T-helper 1 cell treated with Interleukin-12 subunit alpha and Interleukin-12 subunit beta and Interleukin-4 antibody, amounts not matched to agents 30 ng/mL and 1 ng/mL, for 36 hours (primary cell): ENCODE data around the gene GPR32. TPM values are rescaled to one million over a fixed set of nuclear protein-coding genes. Genes with fewer than 3 reads are reported as not detected.
"Not testable (repeated sequence)": the region's sequence is repeated elsewhere in the genome, so short reads cannot be mapped to it uniquely, and the experiment has no call there.

Experiments
- intact Hi-C: fragments of 100-400 bp; cut with micrococcal nuclease; formaldehyde crosslinking; loops from one replicate; pipeline ENCODE4 v1.15.1; 2024
- total RNA-seq: library from RNA; stranded (reverse); gene quantifications from 2 replicates; pipeline ENCODE4 v1.2.3, GENCODE V29; 2022

The GPR32 gene
- total RNA-seq, 1 donor from 2014 or later = not detected

- intact Hi-C loops = no loop called here
Observed at GRCh38 chr19:50799547-50799851, 29.2 kb downstream of the GPR32 start.

- intact Hi-C loops = loop anchor here (10.0 kb wide), 4 partner anchors 534 to 926 kb away; partner anchors contain the start of genes AKT1S1, C19orf84 and TBC1D17
Observed at GRCh38 chr19:50801107-50801506, 30.8 kb downstream of the GPR32 start.

GRCh38 chr19:50803633-50804419 lies 33.6 kb downstream of the GPR32 start:
- intact Hi-C loops = loop anchor here (1.0 to 10.0 kb wide), 9 partner anchors 76 to 929 kb away; partner anchors contain the start of genes AKT1S1, C19orf84, CTU1 and JOSD2

- intact Hi-C loops = loop anchor here (1.0 to 10.0 kb wide), 14 partner anchors 14 to 930 kb away; partner anchors contain the start of genes AKT1S1, C19orf84, CTU1 and JOSD2
Observed at GRCh38 chr19:50804420-50805272, 34.4 kb downstream of the GPR32 start.

- intact Hi-C loops = loop anchor here (10.0 kb wide), 4 partner anchors 526 to 934 kb away; partner anchors contain the start of genes AKT1S1, C19orf84 and TBC1D17
Observed at GRCh38 chr19:50808856-50809255, 38.6 kb downstream of the GPR32 start.

- intact Hi-C loops = not testable (repeated sequence)
Observed at GRCh38 chr19:50811622-50812238, 41.5 kb downstream of the GPR32 start.

GRCh38 chr19:50812474-50812873 lies 42.2 kb downstream of the GPR32 start:
- intact Hi-C loops = no loop called here

- intact Hi-C loops = no loop called here
Observed at GRCh38 chr19:50814883-50815282, 44.6 kb downstream of the GPR32 start.

- intact Hi-C loops = no loop called here
Observed at GRCh38 chr19:50815439-50815838, 45.2 kb downstream of the GPR32 start.

GRCh38 chr19:50817941-50818858 lies 47.9 kb downstream of the GPR32 start:
- intact Hi-C loops = loop anchor here (1.0 kb wide), 2 partner anchors 13 to 18 kb away; no protein-coding TSS in a partner anchor

GRCh38 chr19:50818859-50819472 lies 48.7 kb downstream of the GPR32 start:
- intact Hi-C loops = loop anchor here (1.0 kb wide), 2 partner anchors 14 to 17 kb away; no protein-coding TSS in a partner anchor

GRCh38 chr19:50819636-50820035 lies 49.4 kb downstream of the GPR32 start:
- intact Hi-C loops = no loop called here

- intact Hi-C loops = no loop called here
Observed at GRCh38 chr19:50820086-50820485, 49.8 kb downstream of the GPR32 start.

GRCh38 chr19:50820549-50821247 lies 50.4 kb downstream of the GPR32 start:
- intact Hi-C loops = no loop called here

- intact Hi-C loops = no loop called here
Observed at GRCh38 chr19:50821248-50821612, 51.0 kb downstream of the GPR32 start.
